Type B pancreatic cell (in vitro differentiated cells): Measurements from ENCODE around the gene KBTBD4. TPM values are rescaled to one million over a fixed set of nuclear protein-coding genes. Genes with fewer than 3 reads are reported as not detected.

Experiments
- DNase-seq: peaks from one replicate; pipeline ENCODE4 v3.0.0; 2021; ENCODE audit warnings: mixed read lengths; ENCODE audit not compliant: unreplicated experiment; ENCODE audit errors: extremely low spot score
- H3K27ac Mint-ChIP-seq: 2 replicates; pipeline ENCODE4 v1.8.0; 2021; ENCODE audit warnings: mild to moderate bottlenecking, mixed read lengths
- H3K27me3 Mint-ChIP-seq: 2 replicates; pipeline ENCODE4 v1.8.0; 2021; ENCODE audit warnings: mixed read lengths
- H3K36me3 Mint-ChIP-seq: 2 replicates; pipeline ENCODE4 v1.8.0; 2021; ENCODE audit warnings: mixed read lengths
- H3K4me1 Mint-ChIP-seq: one replicate; pipeline ENCODE4 v1.8.0; 2021; ENCODE audit warnings: mixed read lengths; ENCODE audit not compliant: unreplicated experiment
- H3K4me3 Mint-ChIP-seq: 2 replicates; pipeline ENCODE4 v1.8.0; 2021; ENCODE audit warnings: mild to moderate bottlenecking, mixed read lengths
- H3K9me3 Mint-ChIP-seq: 2 replicates; pipeline ENCODE4 v1.8.0; 2021; ENCODE audit warnings: mixed read lengths
- total RNA-seq: library from RNA; stranded (reverse); gene quantifications from 2 replicates; pipeline ENCODE4 v1.2.1, GENCODE V29; 2021; ENCODE audit warnings: low replicate concordance
- TF ChIP-seq, protein P1 (sequence below): fragments of 200-600 bp; sonication (generic); conservative IDR thresholded peaks from 2 replicates; pipeline ENCODE4 v1.5.0; 2021; ENCODE audit warnings: antibody characterized with exemption, mild to moderate bottlenecking

The KBTBD4 gene
- total RNA-seq, 1 donor from 2014 or later: 18.0 TPM

DNA sequence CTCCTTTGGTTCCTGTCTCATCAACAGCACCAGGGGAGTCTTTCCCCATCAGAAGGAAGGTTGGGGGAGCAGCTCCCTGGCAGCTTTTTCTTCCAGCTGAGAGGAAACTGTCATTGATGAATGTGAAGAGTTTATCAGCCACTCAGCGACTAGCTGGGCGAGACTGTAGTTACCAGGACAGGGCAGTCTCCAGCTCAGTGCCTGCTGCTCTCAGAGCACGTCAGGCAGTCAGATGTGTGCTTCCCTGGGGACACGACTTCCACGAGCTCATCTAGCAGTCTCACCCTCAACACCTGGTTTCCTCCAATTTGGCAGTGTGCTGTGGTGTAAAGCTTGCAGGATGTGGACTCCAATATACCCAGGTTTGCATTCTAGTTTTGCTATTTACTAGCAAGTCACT lies 28.0 kb upstream of the KBTBD4 start:
- Mint-ChIP-seq H3K9me3 (no peaks in the 10 kb centered on the region), H3K4me3 (no peak overlapping the region), H3K27ac (no peak overlapping the region), H3K36me3 (no peaks in the 10 kb centered on the region), H3K27me3 (no peaks in the 10 kb centered on the region), H3K4me1 (peaks cover 23% of the 10 kb centered on the region)
- DNase-seq: no peak
- TF ChIP-seq, protein P1, sequence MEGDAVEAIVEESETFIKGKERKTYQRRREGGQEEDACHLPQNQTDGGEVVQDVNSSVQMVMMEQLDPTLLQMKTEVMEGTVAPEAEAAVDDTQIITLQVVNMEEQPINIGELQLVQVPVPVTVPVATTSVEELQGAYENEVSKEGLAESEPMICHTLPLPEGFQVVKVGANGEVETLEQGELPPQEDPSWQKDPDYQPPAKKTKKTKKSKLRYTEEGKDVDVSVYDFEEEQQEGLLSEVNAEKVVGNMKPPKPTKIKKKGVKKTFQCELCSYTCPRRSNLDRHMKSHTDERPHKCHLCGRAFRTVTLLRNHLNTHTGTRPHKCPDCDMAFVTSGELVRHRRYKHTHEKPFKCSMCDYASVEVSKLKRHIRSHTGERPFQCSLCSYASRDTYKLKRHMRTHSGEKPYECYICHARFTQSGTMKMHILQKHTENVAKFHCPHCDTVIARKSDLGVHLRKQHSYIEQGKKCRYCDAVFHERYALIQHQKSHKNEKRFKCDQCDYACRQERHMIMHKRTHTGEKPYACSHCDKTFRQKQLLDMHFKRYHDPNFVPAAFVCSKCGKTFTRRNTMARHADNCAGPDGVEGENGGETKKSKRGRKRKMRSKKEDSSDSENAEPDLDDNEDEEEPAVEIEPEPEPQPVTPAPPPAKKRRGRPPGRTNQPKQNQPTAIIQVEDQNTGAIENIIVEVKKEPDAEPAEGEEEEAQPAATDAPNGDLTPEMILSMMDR: no peak

DNA sequence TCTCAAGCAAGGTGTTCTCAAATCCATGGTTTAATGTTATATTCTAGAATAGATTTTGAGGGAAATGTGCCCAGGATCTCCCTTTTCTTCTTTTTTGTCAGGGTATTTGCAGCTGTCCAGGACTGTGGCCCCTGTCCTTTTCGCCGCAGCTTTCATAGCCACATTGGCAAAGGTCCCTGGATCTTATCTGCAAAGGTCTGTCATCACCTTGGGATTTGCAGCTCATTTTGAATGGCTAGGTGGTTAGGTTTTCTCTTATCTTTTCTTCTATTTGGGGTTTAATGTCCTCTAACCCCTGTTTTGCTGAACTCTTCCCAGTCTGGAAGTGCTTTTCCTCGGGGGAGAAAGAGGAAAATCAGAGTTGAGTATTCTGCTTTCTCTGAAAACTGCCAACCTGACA lies 27.2 kb upstream of the KBTBD4 start:
- Mint-ChIP-seq H3K27ac (no peak overlapping the region), H3K36me3 (no peaks in the 10 kb centered on the region), H3K27me3 (no peaks in the 10 kb centered on the region), H3K4me1 (peaks cover 19% of the 10 kb centered on the region), H3K9me3 (no peaks in the 10 kb centered on the region), H3K4me3 (no peak overlapping the region)
- TF ChIP-seq, protein P1: no peak
- DNase-seq: no peak

DNA sequence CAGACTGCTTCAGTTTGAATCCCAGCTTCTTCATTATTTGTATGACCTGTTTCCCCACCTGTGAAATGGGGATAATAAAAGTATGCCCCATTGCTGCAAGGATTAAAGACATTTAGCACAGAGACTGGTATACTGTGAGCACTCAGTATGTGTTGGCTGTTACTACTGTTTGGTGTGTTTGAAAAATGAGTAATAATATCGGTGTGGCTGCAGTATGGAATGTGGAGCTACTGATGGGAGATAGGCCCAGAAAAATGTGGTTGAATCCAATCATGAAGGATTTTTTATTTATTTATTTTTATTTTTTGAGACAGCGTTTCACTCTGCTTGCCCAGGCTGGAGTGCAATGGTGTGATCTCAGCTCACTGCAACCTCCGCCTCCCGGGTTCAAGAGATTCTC lies 24.5 kb upstream of the KBTBD4 start:
- no peak for DNase-seq
- Mint-ChIP-seq H3K27me3 (no peaks in the 10 kb centered on the region), H3K4me1 (peaks cover 26% of the 10 kb centered on the region), H3K4me3 (no peak overlapping the region), H3K27ac (no peak overlapping the region), H3K9me3 (no peaks in the 10 kb centered on the region), H3K36me3 (no peaks in the 10 kb centered on the region)
- TF ChIP-seq, protein P1: no peak

DNA sequence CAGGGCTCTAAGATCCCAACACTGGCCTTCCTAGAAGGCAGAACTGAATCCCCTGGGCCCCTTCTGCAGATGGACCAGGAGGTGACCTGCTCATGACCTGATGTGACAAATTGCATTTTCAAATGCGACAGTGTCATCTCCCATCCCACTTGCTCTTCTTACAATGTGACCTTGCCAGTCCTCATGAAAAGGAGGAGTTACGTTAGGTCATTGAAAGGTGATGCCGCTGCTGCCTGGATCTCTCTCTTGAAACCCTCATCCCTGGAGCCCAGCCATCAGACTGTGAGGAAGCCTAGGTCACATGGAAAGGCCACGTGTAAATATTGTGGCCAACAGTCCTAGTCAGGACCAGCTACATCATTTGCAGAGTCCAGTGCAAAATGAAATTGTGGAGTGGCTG lies 21.1 kb upstream of the KBTBD4 start:
- Mint-ChIP-seq H3K4me1 (peaks cover 12% of the 10 kb centered on the region), H3K4me3 (no peak overlapping the region), H3K27ac (no peak overlapping the region), H3K36me3 (no peaks in the 10 kb centered on the region), H3K9me3 (no peaks in the 10 kb centered on the region), H3K27me3 (peaks cover 12% of the 10 kb centered on the region)
- TF ChIP-seq, protein P1: no peak
- no peak for DNase-seq

DNA sequence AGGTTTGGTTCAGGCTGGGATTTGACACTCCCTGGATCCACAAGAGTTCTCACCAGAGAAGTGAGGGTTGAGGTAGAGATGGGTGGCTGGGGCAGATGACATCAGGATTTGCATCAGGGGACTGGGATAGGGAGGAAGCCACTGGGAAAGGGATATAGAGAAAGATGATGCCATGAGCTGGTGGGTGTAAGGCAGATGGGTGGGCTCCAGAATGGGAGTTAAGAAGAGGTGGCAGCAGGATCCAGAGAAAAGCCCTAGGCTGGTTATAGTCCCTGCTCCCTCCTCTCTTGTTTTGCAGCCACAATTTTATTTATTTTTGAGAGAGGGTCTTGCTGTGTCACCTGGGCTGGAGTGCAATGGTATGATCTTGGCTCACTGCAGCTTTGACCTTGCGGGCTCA lies 17.2 kb upstream of the KBTBD4 start:
- H3K36me3 Mint-ChIP-seq: no peaks in the 10 kb centered on the region
- H3K9me3 Mint-ChIP-seq: no peaks in the 10 kb centered on the region
- peaks cover 40% of the 10 kb centered on the region for H3K27me3 Mint-ChIP-seq
- TF ChIP-seq, protein P1: no peak
- H3K27ac Mint-ChIP-seq: no peak overlapping the region
- no peak for DNase-seq
- peaks cover 22% of the 10 kb centered on the region for H3K4me1 Mint-ChIP-seq
- no peak overlapping the region for H3K4me3 Mint-ChIP-seq

DNA sequence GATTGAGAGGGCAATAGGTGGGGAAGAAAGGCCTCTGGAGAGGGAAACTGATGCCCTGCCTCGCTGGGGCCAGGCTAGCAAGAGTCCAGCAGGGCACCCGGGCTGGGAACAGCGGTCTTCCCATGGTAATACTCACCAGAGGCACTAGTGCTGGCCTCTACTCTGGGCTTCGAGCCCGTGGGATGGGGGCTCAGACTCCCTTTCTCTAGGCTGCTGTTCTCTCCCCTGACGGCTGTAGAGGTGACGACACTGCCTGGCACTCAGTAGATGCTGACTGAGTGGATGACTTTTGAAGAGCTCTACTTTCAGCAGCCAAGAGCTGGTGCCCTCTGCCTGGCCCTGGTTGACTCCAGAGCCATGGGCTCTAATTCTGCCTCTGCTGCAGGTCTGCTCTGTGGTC lies 16.3 kb upstream of the KBTBD4 start:
- Mint-ChIP-seq H3K36me3 (no peaks in the 10 kb centered on the region), H3K4me1 (peaks cover 22% of the 10 kb centered on the region), H3K4me3 (peak overlapping the region; percentile 80), H3K9me3 (no peaks in the 10 kb centered on the region), H3K27ac (no peak overlapping the region), H3K27me3 (peaks cover 40% of the 10 kb centered on the region)
- TF ChIP-seq, protein P1: no peak
- DNase-seq: no peak
